Calu3 (cell line): ENCODE data around the gene KSR2. TPM values are rescaled to one million over a fixed set of nuclear protein-coding genes. Genes with fewer than 3 reads are reported as not detected.

ENCODE experiments used
- BruUV-seq: library from RNA; stranded (reverse); fragments of 400-500 nt; replicated peaks from 2 replicates; lab custom pipeline; 2021; lab: Mats Ljungman, UMichigan
- CTCF ChIA-PET: fragments of 300-600 bp; sonication (Branson Sonifier 250); formaldehyde crosslinking; loops from one replicate; lab custom pipeline; 2022; ENCODE audit warnings: antibody characterized with exemption; lab: Charles Lee
- DNase-seq: peaks from one replicate; pipeline ENCODE4 v3.0.0; 2022
- H3K27ac Mint-ChIP-seq: one replicate; pipeline ENCODE4 v1.8.0; 2022; ENCODE audit warnings: mixed read lengths; ENCODE audit not compliant: unreplicated experiment
- H3K27me3 Mint-ChIP-seq: one replicate; pipeline ENCODE4 v1.8.0; 2022; ENCODE audit warnings: mixed read lengths; ENCODE audit not compliant: unreplicated experiment
- H3K36me3 Mint-ChIP-seq: one replicate; pipeline ENCODE4 v1.8.0; 2022; ENCODE audit warnings: mild to moderate bottlenecking, moderate library complexity, mixed read lengths; ENCODE audit not compliant: insufficient read depth, unreplicated experiment
- H3K4me1 Mint-ChIP-seq: one replicate; pipeline ENCODE4 v1.8.0; 2022; ENCODE audit warnings: mild to moderate bottlenecking, low read depth, mixed read lengths; ENCODE audit not compliant: unreplicated experiment
- H3K4me3 Mint-ChIP-seq: one replicate; pipeline ENCODE4 v1.8.0; 2022; ENCODE audit warnings: mild to moderate bottlenecking, low read depth, moderate library complexity, mixed read lengths; ENCODE audit not compliant: unreplicated experiment
- H3K9me3 Mint-ChIP-seq: one replicate; pipeline ENCODE4 v1.8.0; 2022; ENCODE audit warnings: low read depth, mixed read lengths; ENCODE audit not compliant: unreplicated experiment
- intact Hi-C: fragments of 100-400 bp; cut with micrococcal nuclease; formaldehyde crosslinking; loops from one replicate; pipeline ENCODE4 v1.10.0; 2022; ENCODE audit not compliant: unreplicated experiment
- total RNA-seq: library from RNA; stranded (reverse); gene quantifications from 2 replicates; pipeline ENCODE4 v1.2.3, GENCODE V29; 2022
- TF ChIP-seq, protein P1 (sequence below): fragments of 200-600 bp; IDR thresholded peaks from one replicate; pipeline ENCODE4 v1.8.0; 2022; ENCODE audit warnings: antibody characterized with exemption; ENCODE audit not compliant: unreplicated experiment

Gene KSR2
- total RNA-seq, 1 experiment from 2014 or later, result 1.9 TPM

DNA sequence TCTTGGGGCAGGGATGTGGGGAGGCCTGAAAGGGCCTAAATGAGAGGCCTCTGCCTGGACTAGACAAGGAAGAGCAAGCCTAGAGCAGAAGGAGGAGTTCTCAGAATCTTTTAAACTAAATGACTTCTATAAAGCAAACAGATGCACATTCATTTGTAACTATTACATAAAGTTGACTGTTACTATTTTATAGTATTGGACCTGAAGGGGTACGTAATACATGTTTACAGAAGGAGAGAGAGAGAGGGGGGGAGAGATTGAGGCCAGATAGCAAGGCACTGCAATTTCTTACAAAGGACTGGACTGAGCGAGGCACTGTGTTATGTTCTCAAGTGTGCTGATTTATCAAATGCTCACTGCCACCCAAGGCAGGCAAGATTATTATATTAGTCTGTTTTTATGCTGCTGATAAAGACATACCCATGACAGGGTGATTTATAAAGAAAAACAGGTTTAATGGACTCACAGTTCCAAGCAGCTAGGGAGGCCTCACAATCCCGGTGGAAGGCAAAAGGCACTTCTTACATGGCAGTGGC, 391.6 kb downstream of the KSR2 start:
- CTCF ChIA-PET, result no interaction called here
- no peak overlapping the region for H3K27ac Mint-ChIP-seq
- H3K9me3 Mint-ChIP-seq, result no peaks in the 10 kb centered on the region
- H3K4me1 Mint-ChIP-seq, result no peaks in the 10 kb centered on the region
- no TSS peak for BruUV-seq
- H3K27me3 Mint-ChIP-seq, result peaks cover 21% of the 10 kb centered on the region
- no peaks in the 10 kb centered on the region for H3K36me3 Mint-ChIP-seq
- TF ChIP-seq, protein P1, sequence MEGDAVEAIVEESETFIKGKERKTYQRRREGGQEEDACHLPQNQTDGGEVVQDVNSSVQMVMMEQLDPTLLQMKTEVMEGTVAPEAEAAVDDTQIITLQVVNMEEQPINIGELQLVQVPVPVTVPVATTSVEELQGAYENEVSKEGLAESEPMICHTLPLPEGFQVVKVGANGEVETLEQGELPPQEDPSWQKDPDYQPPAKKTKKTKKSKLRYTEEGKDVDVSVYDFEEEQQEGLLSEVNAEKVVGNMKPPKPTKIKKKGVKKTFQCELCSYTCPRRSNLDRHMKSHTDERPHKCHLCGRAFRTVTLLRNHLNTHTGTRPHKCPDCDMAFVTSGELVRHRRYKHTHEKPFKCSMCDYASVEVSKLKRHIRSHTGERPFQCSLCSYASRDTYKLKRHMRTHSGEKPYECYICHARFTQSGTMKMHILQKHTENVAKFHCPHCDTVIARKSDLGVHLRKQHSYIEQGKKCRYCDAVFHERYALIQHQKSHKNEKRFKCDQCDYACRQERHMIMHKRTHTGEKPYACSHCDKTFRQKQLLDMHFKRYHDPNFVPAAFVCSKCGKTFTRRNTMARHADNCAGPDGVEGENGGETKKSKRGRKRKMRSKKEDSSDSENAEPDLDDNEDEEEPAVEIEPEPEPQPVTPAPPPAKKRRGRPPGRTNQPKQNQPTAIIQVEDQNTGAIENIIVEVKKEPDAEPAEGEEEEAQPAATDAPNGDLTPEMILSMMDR, result no peak
- DNase-seq, result no peak
- H3K4me3 Mint-ChIP-seq, result no peak overlapping the region
- intact Hi-C loops, result no loop called here

DNA sequence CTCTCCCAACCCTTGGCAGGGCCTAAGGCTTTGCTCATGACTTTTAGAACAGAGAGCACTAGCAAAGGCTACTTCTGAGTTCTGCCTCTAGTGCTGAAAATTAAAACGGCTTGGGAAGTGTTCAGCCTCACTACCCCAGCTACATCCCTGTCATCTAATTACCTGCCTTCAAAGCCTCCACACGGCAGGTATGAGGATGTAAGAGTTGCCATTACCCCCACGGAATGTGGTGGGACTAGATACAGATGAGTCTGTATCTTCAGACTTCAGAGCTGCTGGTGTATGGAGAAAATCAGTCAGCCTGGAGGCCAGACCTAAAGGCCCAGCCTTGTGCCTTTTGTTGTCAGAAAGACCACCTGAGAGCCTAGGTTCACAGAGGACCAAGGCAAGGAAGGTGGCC, 392.7 kb downstream of the KSR2 start:
- Mint-ChIP-seq H3K36me3 (no peaks in the 10 kb centered on the region), H3K4me3 (no peak overlapping the region), H3K27ac (no peak overlapping the region), H3K27me3 (peaks cover 32% of the 10 kb centered on the region), H3K4me1 (no peaks in the 10 kb centered on the region), H3K9me3 (no peaks in the 10 kb centered on the region)
- CTCF ChIA-PET, result no interaction called here
- no peak for DNase-seq
- TF ChIP-seq, protein P1, result no peak
- BruUV-seq, result no TSS peak
- intact Hi-C loops, result no loop called here

DNA sequence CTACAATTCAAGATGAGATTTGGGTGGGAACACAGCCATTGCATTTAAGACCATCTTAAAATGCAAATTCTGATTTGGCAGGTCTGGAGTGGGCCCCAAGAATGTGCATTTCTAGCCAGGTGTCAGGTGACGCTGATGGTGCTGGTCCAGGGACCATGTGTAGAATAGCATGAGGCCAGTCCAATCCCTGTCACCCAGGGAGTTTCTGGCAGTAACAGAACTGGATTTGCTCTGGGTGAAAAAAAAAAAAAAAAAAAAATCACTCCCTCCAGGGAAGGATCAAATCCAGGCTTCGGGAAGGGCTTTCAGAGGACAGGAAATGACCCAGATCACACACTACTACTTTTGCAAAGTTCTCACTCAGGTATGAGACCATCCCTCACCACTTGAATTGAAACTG, 394.1 kb downstream of the KSR2 start:
- Mint-ChIP-seq H3K36me3 (no peaks in the 10 kb centered on the region), H3K4me1 (no peaks in the 10 kb centered on the region), H3K9me3 (no peaks in the 10 kb centered on the region), H3K4me3 (no peak overlapping the region), H3K27me3 (peaks cover 32% of the 10 kb centered on the region), H3K27ac (no peak overlapping the region)
- intact Hi-C loops, result no loop called here
- TF ChIP-seq, protein P1, result no peak
- DNase-seq, result no peak
- BruUV-seq, result no TSS peak
- CTCF ChIA-PET, result interaction anchor here (1.3 kb wide), 1 partner anchor 13 kb away, joined by 5 read pairs; no protein-coding TSS in a partner anchor

DNA sequence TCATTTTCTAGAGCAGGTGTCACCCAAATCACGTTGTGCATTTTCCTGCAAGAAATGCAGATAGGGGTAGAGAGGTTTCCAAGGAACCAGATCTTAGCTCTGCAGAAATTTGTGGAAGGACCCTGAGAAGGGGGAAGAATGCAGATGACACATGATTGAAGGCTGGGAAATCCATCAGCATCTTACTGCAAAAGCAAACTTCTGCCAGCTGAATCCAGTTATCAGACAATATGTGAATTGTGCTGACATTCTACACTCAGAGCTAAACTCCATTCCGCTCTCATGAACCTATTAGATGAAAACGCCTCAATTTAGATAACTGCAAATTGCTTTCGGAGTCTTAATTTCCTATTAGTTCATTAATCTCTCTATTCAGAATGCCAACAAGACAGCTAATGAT, 396.0 kb downstream of the KSR2 start:
- CTCF ChIA-PET, result no interaction called here
- H3K4me3 Mint-ChIP-seq, result no peak overlapping the region
- intact Hi-C loops, result no loop called here
- TF ChIP-seq, protein P1, result no peak
- no peaks in the 10 kb centered on the region for H3K36me3 Mint-ChIP-seq
- no peak overlapping the region for H3K27ac Mint-ChIP-seq
- no peak for DNase-seq
- no peaks in the 10 kb centered on the region for H3K9me3 Mint-ChIP-seq
- BruUV-seq, result no TSS peak
- H3K27me3 Mint-ChIP-seq, result peaks cover 21% of the 10 kb centered on the region
- no peaks in the 10 kb centered on the region for H3K4me1 Mint-ChIP-seq
